ENCODE measurements around the gene RSPO3.
"Not testable (repeated sequence)": the region's sequence is repeated elsewhere in the genome, so short reads cannot be mapped to it uniquely, and the experiment has no call there.

RSPO3 gene

DNA sequence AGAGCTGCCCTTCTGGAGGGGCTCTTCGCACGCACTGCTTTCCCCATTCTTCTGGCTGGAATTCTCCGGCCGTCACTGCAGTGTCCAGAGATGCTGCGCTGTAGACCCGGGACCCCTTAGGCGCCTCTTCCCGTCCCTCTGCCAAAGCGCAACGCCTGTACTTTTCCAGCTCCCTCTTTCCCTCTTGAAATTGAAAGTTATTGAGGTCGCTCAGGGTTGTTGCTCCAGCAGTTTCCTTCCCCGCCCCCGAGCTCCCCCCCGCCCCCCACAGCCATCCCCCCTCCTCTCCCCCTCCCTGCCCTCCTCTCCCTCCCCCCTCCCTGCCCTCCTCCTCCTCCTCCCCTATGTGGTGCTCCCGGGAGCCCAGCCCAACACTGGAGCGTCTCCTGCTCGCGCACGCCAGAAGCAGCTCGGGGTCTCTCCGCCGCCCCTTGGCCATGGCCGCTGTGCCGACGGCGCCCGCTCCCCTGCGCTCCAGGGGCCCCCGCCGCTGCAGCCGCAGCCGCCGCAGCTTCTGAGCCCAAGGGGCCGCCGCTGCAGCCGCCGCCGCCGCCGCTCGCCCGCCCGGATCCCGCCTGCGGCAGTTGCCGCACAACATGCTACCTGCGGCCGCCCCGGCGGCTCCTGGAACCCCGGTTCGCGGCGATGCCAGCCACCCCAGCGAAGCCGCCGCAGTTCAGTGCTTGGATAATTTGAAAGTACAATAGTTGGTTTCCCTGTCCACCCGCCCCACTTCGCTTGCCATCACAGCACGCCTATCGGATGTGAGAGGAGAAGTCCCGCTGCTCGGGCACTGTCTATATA is at the start of gene RSPO3:
TSS of gene RSPO3 (plus strand) at position 374 of the 804 bp plus-strand sequence. CDS start 522 bp downstream, outside the sequence.
- DNase-seq, result no peak

DNA sequence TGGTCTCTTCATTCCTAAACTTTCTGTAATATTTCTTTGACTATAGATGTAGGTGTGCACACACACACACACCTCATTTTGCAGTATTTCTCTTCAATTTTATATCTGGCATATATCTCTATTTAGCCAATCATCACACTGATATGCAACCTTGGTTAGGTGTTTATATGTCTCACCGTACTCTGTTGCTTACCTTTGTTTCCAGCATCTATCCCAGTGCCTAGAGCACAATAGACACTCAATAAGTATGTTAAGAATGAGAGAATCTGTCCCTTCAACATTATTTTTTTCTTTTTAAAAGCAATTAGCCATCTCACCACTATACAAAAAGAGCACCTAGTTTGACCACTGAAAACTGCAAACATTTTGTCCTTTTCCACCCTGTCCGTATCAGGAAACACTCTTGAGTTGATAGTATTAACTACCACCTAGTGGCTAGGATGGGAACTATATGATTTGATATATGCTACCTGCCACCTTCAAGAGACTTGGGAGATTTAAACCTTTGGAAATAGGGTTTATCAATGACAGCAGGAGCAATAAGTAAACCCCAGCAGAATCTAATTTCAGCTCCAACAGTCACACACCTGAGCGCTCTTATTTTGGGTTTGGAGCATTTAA is 48.7 kb upstream of the RSPO3 start:
- no peak for DNase-seq

DNA sequence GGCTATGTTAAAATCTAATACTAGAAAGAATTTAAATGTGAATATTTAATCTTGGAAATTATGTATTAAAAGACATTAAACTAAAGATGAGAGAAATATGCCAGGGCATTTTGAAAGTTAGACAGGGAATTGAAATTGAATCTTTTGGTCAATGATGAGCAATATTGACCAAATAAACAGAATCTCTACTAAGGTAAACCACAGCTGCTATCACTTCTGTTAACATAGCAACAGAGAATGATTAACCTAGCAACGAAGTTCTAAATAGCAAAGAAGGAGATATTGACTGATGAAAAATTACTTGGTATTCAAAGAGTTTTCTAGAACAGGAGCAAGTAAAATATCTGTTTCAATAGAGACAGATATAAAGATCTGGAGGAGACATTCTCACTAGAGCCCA is 45.2 kb upstream of the RSPO3 start:
- no peak for DNase-seq

DNA sequence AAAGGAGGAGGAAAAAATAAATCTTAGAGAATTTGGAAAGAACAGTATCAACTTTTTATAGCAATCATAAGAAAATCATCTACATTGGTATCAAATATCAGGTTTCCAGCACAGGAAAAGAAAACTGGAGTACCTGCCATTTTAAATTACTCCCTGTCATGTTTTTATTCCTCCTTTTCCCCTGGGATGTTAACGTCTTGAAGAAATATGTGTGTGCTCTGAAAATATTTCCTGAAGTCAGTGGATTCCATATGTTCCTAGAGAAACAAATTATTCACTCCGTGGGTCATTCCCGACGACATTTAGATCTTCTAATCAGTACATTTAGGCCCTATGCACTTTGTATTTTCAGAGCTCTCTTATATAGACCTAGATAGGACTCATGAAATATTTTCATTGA is 42.0 kb upstream of the RSPO3 start:
- DNase-seq, result no peak

DNA sequence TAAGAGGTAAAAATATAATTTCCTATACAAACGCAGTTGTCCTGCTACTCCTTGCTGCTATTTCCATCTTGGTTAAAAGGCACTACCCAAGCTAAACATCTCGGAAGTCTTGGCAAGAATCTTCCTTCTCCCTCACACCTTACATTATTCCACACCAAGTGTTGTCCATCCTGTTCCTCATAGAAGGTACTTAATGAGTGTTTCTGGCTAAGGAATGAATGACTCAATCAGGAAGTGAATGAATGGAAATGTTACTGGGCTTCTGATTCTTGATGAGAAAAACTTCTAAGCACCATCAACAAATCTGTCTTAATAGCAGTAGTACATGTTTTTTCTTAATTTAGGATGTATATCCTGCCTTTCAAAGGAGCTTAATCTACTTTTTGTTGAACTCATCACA is 40.6 kb upstream of the RSPO3 start:
- no peak for DNase-seq

- DNase-seq, result no peak
Measured at GRCh38 chr6:127078669-127079068, 39.8 kb upstream of the RSPO3 start.

DNA sequence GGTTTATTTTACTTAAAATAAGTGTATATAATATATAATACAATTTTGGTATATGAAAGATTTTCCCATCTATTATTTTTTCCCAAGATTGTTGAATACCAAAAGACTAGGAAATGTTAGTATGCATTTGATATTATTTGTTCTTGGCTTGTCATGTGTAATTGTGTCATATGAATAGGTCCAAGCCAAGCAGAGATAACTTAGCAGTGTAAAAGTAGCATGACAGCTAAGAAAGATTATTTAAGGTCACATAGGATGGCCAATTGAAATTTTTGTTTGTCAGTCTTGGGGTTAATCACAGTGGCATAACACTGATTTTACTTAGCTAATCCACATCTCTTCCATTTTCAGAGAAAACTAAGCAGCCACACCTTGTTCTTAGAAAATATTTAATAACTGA is 38.8 kb upstream of the RSPO3 start:
- no peak for DNase-seq

DNA sequence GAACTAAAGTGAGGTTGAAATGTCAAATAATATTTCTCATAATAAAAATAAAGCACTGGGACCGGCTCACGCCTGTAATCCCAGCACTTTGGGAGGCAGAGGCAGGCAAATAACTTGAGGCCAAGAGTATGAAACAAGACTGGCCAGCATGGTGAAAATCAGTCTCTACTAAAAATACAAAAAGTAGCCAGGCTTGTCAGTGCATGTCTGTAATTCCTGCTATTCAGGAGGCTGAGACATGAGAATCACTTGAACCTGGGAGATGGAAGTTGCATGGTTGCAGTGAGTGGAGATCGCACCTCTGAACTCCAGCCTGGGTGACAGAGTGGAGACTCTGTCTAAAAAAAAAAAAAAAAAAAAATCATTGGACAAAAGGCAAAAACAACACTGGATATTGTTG is 38.4 kb upstream of the RSPO3 start:
- DNase-seq, result no peak

DNA sequence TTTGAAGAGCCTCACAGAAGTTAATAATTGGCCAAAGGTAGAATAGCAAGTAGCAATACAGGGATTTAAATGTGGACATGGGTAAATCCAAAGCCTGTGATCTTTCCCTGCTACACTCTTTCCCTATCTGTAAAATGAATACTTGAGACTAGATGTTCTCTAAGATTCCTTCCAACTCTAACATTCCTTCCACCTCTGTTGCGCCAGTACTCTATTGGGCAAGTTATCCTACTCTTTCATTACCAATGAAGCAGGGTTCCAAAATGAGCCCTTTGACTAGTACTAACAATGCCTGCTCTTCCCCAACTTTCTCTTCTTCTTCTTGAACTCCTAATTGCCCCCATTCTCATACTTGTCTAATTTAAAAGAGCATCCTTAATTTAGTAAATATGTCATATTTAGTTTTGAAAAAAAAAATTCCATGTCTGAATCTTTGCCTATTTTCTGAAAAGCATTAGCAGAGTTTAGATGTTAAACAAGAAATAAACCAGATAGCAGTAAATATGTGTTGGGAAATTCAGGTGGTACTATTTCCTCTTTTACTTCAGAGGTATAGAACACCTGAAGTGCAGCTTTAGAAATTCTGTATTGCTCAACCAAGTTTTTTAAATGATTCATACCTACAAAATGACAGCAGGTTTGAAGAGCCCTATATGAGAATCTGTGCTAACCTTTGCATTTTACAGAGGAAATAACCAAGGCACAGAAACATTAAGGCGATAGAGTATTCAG is 35.1 kb upstream of the RSPO3 start:
- no peak for DNase-seq

- no peak for DNase-seq
Measured at GRCh38 chr6:127083963-127084310, 34.5 kb upstream of the RSPO3 start.

DNA sequence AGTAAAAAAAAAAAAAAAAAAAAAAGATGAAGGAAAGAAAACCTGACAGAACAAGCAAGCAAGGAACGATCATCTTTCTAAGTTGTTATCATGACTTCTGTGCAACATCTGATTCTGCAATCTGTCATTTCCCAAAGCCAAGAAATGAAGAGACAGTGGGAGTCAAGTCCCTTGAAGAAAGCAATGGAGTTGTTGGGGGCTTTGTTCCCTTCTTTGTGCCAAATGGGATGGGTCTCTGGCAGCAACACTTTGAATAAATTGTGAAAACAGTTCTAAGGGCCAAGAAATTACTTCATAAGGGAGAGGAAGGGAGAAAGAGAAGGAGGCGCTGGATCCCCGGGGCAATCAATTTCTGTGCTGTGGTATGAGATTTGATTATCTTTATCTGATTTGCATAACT is 33.3 kb upstream of the RSPO3 start:
- no peak for DNase-seq

GRCh38 chr6:127090051-127090450 is 28.4 kb upstream of the RSPO3 start:
- no peak for DNase-seq

GRCh38 chr6:127092466-127092865 is 26.0 kb upstream of the RSPO3 start:
- no peak for DNase-seq

DNA sequence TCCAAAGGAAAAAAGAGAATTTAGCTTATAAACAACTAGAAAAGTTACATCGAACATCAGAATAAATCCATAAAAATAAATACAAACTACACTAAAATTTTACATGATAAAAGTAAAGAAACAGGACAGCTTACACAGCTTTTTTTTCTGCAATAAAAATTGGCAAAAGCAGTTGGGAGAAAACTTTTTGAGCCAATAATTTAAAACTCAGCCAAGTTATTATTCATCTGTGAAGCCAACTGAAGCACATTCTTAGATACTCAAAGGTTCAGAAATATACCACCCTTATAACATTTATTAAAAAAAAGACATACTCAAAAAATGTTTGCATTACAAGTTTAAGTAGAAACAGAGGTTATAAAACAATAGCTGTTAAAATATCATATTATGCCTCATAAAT is 23.7 kb upstream of the RSPO3 start:
- DNase-seq, result no peak

- DNase-seq, result no peak
Measured at GRCh38 chr6:127096167-127096566, 22.3 kb upstream of the RSPO3 start.

DNA sequence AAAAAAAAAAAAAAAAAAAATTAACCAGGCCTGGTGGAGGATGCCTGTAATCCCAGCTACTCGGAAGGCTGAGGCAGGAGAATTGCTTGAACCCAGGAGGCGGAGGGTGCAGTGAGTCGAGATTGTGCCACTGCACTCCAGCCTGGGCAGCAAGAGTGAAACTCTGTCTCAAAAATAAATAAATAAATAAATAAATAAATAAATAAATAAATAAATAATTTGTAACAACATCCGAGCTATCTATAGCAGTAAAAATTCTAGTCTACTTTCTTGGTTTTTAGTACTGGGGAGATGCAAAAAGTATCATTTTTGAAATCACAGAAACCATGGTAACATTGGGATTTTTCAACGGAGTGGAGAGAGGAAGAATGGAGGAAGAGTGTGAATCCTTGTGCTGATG is 21.0 kb upstream of the RSPO3 start:
- not testable (repeated sequence) for DNase-seq

DNA sequence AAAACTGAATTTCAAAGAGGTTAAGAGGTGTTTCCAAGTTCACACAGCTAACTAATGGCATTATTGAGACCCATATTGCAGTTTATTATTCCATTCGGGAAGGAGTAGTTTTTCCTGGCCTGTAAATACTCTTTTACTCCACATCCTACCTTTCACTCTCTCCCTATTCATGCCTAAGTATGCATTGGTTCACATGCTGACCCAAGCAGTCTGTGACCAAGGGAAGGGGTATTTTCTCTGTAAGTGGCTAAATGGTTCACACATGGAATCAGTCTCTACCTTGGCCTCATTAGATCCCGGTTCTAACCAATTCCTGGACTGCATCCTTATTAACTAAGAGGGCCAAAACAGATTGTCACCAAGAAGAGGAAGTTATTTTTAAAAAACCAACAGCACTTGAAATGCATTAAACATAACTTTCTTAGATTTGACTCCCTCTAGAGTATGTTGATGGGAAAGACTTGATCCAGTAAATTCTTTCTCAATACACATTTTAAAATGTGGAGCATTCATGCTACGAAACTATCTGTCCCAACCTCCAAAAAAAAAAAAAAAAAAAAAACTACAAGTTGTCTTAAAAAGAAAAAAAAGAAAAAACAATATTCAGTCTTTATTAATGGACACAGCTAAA is 17.8 kb upstream of the RSPO3 start:
- no peak for DNase-seq

DNA sequence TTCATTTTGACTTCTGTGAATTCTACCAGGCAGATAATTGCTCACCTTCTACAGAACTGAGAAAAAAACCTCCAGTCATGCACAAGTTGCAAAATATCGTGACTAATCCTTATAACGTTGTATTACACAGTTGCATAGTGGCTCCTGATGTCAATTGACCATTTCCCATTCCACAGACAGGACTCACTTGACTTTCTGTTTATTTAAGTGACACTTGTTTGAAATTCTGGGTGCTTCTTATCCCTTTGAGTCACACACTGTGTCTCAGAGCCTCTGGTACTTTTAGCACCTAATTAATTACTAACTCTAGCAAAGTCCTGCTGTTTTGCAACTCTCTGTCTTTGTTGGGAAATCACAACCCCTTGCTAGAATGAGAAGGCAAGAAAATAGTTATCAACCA is 16.2 kb upstream of the RSPO3 start:
- no peak for DNase-seq

GRCh38 chr6:127102859-127103258 is 15.6 kb upstream of the RSPO3 start:
- no peak for DNase-seq

- no peak for DNase-seq
Measured at GRCh38 chr6:127103482-127103881, 15.0 kb upstream of the RSPO3 start.

- no peak for DNase-seq
Measured at GRCh38 chr6:127107916-127108315, 10.6 kb upstream of the RSPO3 start.

DNA sequence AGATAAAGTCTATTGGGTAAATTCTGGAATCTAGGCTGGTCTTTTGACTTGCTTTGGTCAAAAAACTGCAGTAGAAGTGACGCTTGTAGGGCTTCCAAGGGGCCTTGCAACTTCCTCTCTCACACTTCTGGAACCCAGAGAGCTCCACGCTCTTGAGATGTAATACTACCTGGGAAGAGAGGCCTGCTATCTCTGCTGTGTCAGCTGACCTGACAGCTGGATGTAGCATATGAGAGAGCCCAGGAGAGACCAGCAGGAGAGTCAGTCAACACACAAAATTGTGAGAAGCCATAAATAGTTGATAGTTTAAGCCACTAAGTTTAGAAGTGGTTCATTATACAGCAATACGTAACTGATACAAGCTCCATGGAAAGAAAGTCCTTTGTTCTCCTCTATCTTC is 7.8 kb upstream of the RSPO3 start:
- DNase-seq, result no peak

- DNase-seq, result no peak
Measured at GRCh38 chr6:127111526-127111925, 6.9 kb upstream of the RSPO3 start.
